HG02981 (cell line): Measurements from ENCODE around the gene TET1.
A peak's percentile ranks its signal among the peaks of the same experiment; 100 is the strongest.
"Not testable (repeated sequence)": the region's sequence is repeated elsewhere in the genome, so short reads cannot be mapped to it uniquely, and the experiment has no call there.

Source experiments
- ATAC-seq: cut with Tn5 transposase; IDR thresholded peaks from one replicate; pipeline ENCODE4 v1.9.1; 2021; ENCODE audit warnings: mild to moderate bottlenecking, moderate library complexity; ENCODE audit not compliant: unreplicated experiment

Gene TET1

GRCh38 chr10:68696018-68696417 is 135.9 kb downstream of the TET1 start:
- ATAC-seq: no peak

- ATAC-seq: no peak
Observed at GRCh38 chr10:68697106-68697505, 137.0 kb downstream of the TET1 start.

GRCh38 chr10:68700197-68700596 is 140.1 kb downstream of the TET1 start:
- ATAC-seq: no peak

GRCh38 chr10:68705548-68705947 is 145.4 kb downstream of the TET1 start:
- ATAC-seq: no peak

GRCh38 chr10:68708987-68709386 is 148.8 kb downstream of the TET1 start:
- not testable (repeated sequence) for ATAC-seq

GRCh38 chr10:68713065-68713464 is 152.9 kb downstream of the TET1 start:
- not testable (repeated sequence) for ATAC-seq

- no peak for ATAC-seq
Observed at GRCh38 chr10:68717435-68717834, 157.3 kb downstream of the TET1 start.

- peak; percentile 99 for ATAC-seq
Observed at GRCh38 chr10:68720793-68721672, 160.9 kb downstream of the TET1 start, which contains the start of gene CCAR1. CCAR1 (plus strand) TSS chr10:68721239; CDS start chr10:68722505, 1,266 bp downstream.

GRCh38 chr10:68721673-68722335 is 161.7 kb downstream of the TET1 start:
- ATAC-seq: no peak

GRCh38 chr10:68725016-68725415 is 164.9 kb downstream of the TET1 start:
- no peak for ATAC-seq

- no peak for ATAC-seq
Observed at GRCh38 chr10:68727146-68727545, 167.0 kb downstream of the TET1 start.

GRCh38 chr10:68732651-68733050 is 172.5 kb downstream of the TET1 start:
- ATAC-seq: no peak

GRCh38 chr10:68734349-68734748 is 174.2 kb downstream of the TET1 start:
- no peak for ATAC-seq

- ATAC-seq: no peak
Observed at GRCh38 chr10:68735119-68735518, 175.0 kb downstream of the TET1 start.

- not testable (repeated sequence) for ATAC-seq
Observed at GRCh38 chr10:68735739-68736138, 175.6 kb downstream of the TET1 start.

GRCh38 chr10:68740676-68741075 is 180.5 kb downstream of the TET1 start:
- ATAC-seq: not testable (repeated sequence)

GRCh38 chr10:68742397-68742796 is 182.3 kb downstream of the TET1 start:
- ATAC-seq: no peak
